ENCODE data around the gene ZNF609.
"Not testable (repeated sequence)": the region's sequence is repeated elsewhere in the genome, so short reads cannot be mapped to it uniquely, and the experiment has no call there.

Gene ZNF609

DNA sequence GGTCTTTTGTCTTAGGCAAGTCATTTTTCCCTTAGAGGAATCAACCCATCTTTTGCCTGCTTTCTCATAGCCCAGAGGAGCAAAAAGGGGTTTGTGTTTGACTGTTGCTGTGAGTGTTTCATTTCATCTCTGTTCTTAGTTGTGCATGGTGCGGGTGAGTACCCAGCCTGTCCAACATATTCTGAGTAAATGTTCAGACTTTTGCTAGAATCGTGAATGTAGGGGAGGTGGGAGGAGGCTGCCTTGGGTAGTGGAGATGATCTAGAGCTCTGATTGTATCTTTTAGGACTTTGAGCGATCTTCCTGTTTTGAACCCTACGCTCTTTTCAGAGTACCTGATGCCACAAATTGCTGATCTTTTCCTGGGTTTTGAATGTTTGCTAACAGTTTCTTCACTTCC is 123.1 kb downstream of the ZNF609 start:
- DNase-seq (no peak), ATAC-seq (peak; percentile 55)

DNA sequence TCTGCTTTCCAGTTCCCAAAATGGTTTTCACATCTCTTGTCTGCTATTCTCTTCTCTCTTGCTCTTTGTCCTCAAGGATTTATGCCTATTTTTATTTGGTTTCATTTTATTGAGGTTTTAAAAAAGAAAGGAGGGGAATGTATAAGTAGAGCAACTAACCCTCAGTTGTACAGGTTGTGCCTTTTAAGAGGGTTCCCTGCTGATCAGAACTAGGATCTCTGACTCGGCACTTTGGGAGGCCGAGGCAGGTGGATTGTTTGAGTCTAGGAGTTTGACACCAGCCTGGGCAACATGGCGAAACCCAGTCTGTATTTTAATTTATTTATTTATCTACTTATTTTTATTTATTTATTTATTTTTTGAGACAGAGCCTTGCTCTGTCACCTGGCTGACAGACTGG is 123.6 kb downstream of the ZNF609 start:
- ATAC-seq: no peak

DNA sequence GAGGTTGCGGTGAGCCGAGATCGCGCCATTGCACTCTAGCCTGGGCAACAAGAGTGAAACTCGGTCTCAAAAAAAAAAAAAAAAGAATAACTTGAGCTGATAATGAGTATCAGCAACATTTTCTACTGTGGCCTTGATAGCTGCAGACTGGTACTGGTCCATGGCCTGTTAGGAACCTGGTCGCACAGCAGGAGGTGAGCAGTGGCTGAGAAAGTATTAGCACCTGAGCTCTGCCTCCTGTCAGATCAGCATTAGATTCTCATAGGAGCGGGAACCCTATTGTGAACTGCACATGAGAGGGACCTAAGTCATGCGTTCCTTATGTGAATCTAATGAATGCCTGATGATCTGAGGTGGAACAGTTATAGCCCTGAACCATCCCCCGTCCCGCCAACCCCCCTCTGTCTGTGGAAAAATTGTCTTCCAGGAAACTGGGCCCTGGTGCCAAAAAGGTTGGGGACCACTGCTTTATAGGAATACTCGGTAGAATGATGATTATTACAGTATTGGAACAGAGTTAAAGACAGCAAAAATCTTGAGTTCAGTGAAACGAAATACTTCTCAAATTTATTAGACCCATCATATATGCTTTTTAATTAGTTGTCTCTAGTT is 126.0 kb downstream of the ZNF609 start:
- DNase-seq (no peak), ATAC-seq (no peak)

More for the DNA sequence above, 123.6 kb downstream of the ZNF609 start:
- DNase-seq: no peak

DNA sequence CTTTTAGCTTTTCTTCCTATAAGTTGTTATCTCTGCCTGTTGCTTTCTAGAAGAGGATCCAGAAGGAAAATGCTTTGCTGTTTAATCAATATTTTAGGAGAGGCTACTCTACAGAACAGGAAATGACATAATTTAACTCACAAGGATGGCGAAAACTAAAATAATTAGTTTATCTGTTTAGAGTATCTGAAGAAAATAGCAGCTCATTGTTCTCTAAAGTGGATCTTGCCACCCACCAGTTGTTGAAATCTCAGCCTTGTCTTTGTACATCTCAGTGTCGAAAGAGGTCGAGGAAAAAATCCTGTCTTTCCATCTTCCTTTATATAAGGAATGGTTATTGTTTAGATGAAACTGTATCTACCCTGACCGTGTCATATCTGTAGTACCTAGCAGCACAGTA is 126.6 kb downstream of the ZNF609 start:
- no peak for ATAC-seq
- no peak for DNase-seq

DNA sequence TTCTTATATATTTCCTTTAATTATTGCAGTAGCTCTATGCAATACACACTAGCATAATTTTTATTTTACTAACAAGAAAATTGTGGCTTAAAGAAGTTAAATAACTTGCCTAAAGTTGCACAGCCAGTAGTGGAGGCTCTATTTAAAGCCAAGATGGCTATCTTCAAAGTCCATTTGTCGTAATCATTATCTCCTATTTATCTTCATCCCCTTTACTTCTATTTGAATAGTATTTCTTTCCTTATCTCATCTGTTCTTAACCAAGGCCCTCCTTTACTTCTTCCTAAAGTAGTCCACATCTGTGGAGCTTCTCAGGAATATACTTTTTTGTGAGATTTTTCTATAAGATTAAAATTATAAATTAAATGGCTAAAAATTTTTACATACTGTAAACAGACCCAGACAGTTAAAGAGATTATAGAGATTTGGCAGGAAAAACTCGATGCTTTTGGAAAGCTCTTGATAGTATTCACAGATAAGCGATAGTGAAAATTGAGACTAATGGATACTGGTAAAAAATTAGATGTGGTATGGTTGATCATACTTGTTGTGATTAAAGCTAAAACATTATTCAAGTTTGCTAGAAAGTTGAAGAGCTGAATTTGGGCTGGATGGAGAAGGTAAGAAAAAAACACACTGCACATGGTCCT is 129.2 kb downstream of the ZNF609 start:
- no peak for ATAC-seq
- no peak for DNase-seq

DNA sequence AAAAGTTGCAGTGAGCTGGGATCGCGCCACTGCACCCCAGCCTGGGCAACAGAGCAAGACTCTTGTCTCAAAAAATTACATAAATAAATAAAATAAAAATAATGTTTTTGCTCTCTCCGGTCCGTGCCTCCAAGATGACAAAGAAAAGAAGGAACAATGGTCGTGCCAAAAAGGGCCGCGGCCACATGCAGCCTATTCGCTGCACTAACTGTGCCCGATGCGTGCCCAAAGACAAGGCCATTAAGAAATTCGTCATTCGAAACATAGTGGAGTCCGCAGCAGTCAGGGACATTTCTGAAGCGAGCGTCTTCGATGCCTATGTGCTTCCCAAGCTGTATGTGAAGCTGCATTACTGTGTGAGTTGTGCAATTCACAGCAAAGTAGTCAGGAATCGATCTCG is 132.5 kb downstream of the ZNF609 start:
- not testable (repeated sequence) for DNase-seq, ATAC-seq

DNA sequence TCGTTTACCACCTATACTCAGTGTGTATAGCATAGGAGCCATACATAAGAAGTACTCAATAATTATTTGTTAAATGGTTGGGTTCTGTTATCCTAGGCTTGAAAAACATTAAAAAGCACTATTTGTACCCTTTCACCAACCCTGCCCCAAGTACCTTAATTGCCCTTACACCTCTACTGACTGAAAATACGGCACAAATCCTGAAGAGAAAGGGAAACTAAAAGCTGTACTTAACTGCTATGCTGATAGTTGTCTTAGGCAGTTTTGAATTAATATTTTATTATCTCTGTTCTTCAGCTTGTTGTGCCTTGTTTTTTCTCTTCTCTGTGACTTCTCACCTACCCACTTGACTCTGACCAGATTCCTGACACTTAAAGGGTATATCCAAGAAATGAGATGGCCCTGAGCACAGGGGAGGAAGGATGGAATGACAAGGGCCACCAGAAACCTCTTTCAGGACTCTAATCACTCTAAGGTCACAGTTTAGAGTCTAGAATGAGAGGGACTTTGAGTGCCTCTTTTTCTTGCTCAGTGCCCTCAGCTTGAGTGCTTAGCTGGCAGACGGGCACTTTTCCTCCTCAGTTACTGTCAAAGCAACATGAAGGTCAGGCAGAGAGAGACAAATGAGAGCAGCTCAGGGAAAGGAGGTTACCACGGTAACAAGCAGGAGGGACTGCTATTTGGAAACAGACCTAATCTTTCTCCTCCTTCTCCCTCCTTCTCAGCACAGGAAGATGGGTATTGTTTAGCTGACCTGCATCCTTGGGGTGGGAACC is 136.5 kb downstream of the ZNF609 start:
- DNase-seq (no peak), ATAC-seq (peak; percentile 71)

DNA sequence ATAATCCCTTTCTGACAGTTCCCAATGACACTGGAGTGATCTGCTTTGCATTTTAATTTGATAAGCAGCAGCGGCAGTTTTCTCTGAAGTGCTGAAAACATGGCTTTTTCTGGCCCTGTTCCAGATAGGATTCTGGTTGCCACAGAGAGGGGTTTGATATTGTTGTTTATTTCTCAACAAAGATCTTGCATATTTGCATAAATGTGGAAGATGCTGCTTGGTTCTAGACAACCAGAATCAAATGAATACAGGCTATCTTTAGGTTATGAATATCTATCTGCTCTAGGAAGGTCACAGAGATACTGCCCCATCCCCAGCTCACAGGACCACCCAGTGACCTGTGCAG is 137.1 kb downstream of the ZNF609 start:
- DNase-seq (no peak), ATAC-seq (no peak)

DNA sequence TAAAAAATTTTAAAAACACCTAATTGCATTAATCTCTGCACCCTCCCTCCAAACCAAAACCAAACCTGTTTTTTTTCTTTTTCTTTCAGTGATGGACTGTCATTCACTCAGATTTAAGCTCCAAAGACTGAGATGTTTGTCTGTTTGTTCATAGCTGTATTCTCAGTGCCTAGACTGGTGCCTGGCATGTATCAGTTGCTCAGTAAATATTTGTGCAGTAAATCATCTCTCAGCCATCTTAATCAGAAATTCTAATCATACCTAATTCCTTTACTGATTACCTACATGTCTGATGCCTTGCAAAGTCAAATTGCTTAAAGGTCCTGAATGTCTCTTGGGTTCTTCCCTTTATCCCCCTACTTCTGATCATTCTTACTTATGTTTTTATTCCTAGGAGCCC is 138.8 kb downstream of the ZNF609 start:
- DNase-seq (no peak), ATAC-seq (no peak)

DNA sequence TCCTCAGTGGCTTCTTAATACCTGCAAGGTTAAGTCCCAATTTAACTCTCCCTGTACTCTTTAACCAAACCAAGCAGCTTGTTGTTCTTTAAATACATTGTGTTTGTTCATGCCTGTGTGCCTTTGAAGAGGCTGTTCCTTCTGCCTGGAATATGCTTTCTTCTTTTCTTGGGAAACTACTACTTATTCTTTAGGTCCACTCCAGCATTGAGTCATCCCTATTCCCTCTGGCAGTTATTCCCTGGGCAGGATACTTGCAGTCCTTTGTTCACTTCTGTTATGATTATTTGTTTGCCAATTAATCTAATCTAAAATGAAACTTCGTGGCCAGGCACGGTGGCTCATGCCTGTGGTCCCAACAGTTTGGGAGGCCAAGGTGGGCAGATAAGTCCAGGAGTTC is 139.3 kb downstream of the ZNF609 start:
- no peak for DNase-seq
- no peak for ATAC-seq

DNA sequence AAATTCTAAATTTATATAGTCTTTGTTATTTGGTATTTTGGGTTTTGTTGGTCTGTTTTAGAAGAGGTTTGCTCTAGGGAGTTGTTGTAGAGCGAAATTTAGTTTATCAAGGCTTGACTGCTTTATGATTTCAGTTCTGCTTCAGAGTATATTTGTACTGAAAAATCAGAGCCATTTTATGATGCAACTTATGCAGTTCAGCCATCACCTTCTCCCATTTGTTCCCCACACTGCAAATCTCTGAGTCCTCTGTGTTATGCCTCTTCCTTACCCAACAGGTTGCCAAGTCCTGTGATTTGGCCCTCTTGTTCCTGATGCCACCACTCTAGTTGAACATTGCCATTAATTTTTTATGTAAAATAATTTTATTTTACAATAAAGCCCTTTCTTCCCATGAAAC is 140.4 kb downstream of the ZNF609 start:
- no peak for ATAC-seq
- no peak for DNase-seq

DNA sequence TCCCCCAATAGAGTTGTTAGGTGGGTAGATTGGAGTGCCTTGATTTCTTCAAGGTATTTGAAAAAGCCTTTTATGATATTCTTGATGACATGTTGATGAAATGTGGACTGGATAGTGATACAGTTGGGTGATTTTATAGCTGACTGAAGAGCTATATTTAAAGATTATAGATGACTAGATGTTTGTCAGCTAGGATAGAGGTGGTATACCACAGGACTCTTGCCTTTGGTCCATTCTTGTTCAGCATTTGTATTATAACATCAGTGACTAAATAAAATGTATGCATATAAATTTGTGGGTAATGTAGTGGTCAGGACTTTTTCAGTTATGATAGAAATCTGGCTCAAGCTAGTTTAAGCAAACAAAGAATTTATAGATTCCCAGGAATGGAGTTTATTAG is 143.9 kb downstream of the ZNF609 start:
- ATAC-seq: no peak
- no peak for DNase-seq

DNA sequence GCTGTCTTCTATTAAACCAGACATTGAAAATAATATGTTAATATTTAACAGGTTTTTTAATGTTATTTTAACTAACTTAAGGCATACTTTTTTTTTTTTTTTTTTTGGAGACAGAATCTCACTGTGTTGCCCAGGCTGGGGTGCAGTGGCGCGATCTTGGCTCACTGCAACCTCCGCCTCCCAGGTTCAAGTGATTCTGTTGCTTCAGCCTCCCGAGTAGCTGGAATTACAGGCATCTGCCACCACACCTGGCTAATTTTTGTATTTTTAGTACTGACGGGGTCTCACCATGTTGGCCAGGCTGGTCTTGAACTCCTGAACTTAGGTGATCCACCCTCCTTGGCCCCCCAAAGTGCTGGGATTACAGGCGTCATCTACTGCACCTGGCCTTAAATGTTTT is 147.0 kb downstream of the ZNF609 start:
- not testable (repeated sequence) for DNase-seq, ATAC-seq

DNA sequence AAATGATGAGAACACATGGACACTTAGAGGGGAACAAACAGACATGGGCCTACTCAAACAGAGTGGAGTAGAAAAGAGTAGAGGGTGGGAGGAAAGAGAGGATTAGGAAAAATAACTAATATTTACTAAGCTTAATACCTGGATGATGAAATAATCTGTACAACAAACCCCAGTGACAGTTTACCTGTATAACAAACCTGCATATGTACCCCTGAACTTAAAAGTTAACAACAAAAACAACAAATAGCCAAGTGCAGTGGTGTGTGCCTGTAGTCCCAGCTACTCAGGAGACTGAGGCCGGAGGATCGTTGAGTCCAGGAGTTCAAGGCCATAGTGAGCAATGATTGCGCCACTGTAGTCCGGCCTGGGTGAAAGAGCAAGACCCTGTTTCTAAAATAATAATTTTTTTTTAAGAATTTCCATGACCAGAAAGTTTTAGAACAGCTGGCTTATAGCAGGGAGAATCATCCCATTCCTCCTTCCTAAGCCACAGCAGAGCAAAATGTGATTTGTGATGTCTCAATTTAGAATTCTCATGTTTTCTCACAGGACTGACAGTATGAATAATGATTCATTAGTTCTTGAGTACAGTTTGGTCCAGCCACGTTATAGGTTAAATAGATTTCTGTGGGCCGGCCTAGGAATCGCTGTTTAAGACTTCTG is 150.0 kb downstream of the ZNF609 start:
- DNase-seq (no peak), ATAC-seq (no peak)

DNA sequence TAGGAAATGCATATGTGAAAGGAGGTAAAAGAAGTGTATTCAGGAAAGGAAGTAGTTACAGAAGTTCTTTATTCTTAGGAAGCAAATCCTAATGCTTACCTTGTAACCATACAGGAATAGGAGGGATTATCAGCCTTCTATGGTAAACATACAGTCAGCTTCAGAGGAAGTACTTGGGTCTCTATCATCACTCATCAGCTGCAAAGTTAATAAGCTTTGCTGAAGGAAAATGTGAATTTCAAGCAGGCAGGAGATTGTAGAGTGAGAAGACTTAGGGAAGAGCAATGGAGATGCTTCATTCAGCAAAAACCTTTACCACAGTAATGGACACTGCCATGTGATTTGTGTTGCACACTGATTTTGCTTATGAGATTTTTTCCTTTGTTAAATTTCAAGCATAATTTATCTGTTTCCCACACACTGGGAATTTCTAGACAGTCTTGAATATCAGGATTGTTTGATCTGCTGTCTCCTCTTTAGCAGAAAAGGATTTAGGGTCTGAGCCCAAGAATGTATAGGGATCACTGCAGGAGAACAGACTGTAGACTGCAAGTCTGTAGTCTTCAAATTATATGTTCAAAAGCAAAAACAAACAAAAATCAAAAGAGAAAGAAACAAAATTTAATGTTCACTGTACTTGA is 150.8 kb downstream of the ZNF609 start:
- ATAC-seq (no peak), DNase-seq (no peak)

DNA sequence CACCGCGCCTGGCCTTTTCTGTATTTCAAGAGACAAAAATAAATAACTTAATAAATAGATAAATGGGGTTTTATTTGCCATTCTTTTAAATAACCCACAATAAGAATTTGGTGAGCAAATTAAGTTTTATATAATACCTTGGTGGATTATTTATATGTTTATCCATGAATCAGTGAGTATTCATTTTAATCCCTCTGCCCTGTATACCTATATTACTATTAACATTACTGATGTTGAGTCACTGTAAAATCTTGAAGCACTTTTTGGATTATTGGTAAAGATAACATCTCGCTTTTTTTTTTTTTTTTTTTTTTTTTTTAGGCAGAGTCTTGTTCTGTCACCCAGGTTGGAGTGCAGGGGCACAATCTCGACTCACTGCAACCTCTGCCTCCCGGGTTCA is 154.1 kb downstream of the ZNF609 start:
- no peak for DNase-seq
- no peak for ATAC-seq

DNA sequence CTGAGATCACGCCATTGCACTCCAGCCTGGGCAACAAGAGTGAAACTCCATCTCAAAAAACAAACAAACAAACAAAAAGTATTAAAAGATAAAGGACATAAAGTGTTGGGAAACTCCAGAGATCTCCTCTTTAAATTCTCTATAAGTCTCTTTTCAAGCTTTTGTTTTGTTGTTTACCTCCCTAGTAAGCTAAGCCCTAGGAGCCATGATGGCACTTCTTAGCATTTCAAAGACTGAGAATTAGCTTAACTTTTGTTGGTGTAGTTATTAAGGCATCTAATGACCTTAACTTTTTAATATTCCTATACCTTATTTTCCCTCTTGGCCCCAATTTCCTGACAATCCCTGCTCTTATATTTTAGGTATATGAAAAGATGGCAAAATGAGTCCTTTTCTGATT is 157.3 kb downstream of the ZNF609 start:
- DNase-seq (no peak), ATAC-seq (no peak)

DNA sequence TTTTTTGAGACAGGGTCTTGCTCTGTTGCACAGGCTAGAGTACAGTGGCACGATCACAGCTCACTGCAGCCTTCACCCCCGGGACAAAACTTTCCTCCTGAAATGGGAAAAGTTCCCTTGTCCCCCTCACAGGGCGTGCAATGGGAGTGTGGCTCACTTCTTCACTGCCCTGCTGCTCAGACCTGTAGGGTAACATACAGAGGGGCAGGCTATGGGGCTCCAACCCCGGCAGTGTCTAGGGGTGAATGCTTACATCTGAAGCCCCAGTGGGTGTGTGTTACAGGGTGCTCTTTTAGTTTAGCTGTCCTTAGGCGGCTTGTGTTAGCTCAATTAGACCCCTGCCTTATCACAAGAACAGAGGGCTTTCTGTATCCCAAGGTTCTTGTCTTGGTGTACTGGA is 157.8 kb downstream of the ZNF609 start:
- DNase-seq (no peak), ATAC-seq (no peak)

DNA sequence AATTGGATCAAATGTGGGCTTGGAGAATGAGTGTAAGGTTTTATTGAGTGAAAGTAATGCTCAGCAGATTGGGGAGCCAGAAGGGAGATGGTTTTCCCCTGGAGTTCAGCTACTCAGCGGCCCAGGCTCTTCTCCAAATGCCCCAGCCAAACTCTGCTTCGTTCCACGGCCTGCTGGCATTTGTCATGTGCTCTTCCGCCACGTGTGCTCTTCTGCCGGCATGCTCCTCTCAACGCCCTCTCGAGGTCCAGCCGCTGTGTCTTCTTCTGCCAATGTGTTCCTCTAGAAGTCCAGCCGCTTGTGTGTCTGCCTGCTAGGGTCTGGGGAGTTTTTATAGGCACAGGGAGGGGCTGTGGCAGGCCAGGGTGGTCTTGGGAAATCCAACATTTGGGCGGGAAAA is 158.2 kb downstream of the ZNF609 start:
- ATAC-seq (no peak), DNase-seq (no peak)

DNA sequence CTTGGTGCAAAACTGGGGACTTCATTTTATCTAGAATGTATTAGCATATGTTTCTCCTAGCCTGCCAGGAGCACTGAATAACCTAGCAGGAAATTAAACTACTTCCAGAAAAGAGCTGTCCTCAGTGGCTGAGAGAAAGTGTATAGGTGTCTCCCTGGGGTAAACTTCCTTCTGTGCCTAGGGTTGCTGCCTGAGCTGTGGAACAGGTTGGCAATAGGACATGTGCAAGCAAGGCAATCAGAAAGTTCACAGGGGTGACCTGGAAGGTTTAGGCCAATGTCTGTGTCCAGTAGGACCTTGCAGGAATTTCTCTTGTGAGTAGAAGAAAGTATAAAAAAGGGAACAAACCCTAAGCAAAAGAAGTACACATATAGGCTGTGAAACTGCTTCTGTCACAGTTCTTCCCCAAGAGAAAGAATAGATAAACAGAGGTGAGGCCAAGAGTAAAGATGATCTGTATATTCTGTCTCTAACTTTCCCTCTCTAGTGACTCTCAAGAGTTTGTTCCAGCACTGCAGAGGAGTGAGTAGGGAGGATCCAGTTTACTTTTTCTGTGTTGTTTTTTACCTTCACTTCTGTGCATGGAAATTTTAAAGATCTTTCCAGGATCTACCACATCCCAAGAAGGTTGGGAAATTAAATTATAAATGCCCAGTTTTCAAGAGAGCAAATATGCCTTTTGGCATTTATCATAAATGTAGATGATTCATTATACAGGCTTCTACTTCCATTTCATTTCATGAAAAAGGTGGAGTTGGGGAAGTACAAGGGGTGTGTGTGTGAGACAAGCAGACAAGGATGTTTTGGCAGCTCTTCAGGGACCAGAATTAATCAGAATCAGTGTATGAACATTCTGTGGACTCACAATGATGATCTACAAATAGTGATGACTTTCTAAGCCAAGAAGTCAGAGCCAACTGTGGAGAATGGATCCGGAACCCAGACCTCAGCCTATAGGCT is 159.8 kb downstream of the ZNF609 start:
- ATAC-seq (no peak), DNase-seq (no peak)

DNA sequence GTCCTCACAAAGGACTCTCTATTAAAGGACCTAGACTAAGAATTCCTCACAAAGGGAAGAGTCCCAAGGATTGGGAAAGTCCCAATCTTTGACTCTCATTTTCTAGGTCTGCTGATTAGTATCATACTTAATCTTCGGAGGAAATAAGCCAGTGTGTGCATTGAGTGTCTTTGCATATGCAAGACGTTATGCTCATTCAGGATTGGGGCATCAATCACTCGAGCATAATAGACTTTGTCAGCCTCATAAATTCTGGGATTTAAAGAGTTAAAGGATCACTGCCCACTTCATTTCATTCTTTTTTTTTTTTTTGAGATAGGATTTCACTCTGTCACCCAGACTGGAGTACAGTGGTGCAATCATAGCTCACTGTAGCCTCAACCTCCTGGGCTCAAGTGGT is 160.7 kb downstream of the ZNF609 start:
- no peak for DNase-seq
- no peak for ATAC-seq
